Measurements from ENCODE around the gene MYH10.
"Not testable (repeated sequence)": the region's sequence is repeated elsewhere in the genome, so short reads cannot be mapped to it uniquely, and the experiment has no call there.

Gene MYH10

DNA sequence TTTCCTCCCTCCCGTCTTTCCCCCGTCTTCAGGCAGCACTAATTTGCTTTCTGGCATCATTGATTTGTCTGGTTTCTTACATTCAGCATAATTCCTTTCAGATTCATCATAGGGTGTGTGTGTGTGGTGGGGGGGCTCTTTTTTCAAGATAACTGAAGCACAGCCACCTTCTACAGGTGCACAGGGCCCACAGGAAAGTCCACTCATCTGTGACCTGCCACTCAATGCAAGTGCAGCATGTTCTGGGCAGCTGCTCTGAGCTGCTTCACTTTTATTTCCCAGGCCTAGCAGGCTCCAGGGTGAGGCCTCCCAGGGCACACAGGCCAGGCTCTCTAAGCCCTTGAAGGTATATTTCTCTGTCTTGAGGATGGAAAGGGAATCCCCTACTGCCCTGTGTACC, 35.2 kb upstream of the MYH10 start:
- TF ChIP-seq POLR2AphosphoS5 (IDR thresholded peaks at IDR 0.05; ENCODE audit: low read depth, low read length) (no peak), TAF1 (IDR thresholded peaks at IDR 0.05; ENCODE audit: low read depth, low read length) (no peak), PAX5 (IDR thresholded peaks at IDR 0.05; ENCODE audit: insufficient read depth, low read length, severe bottlenecking) (no peak), POU2F2 (IDR thresholded peaks at IDR 0.05; ENCODE audit: low read depth, low read length) (no peak), POLR2A (IDR thresholded peaks at IDR 0.05; ENCODE audit: low read depth, low read length) (no peak), SPI1 (IDR thresholded peaks at IDR 0.05; ENCODE audit: low read depth, low read length) (no peak)

DNA sequence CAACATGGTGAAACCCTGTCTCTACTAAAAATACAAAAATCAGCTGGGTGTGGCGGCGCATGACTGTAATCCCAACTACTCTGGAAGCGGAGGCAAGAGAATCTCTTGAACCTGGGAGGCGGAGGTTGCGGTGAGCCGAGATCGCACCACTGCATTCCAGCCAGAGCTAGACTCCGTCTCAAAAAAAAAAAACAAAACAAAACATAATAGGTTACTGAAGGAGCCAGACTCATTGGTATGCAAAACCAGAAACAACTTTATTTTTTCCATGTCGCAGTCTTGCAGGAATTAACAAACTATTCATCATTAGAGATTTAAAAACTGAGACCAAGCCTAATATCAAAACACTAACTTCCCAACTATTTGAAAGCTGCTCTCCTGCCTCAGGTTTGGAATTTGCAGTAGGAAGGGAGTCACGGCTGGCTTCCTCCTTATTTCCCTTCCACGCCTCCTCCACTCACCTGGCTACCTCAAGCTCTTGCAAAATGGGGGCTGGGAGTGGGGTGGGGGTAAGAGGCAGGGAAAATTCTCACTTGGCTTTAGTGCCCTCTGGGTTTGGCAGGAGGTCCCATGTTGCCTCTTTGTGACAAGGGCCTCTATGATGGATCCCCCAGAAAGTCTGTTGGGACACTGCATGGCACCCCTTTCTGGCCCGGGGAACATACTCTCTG, 34.1 kb upstream of the MYH10 start:
- TF ChIP-seq POLR2A (IDR thresholded peaks at IDR 0.05; ENCODE audit: low read depth, low read length) (no peak), POLR2AphosphoS5 (IDR thresholded peaks at IDR 0.05; ENCODE audit: low read depth, low read length) (no peak), PAX5 (IDR thresholded peaks at IDR 0.05; ENCODE audit: insufficient read depth, low read length, severe bottlenecking) (no peak), TAF1 (IDR thresholded peaks at IDR 0.05; ENCODE audit: low read depth, low read length) (no peak), POU2F2 (IDR thresholded peaks at IDR 0.05; ENCODE audit: low read depth, low read length) (no peak)
- no peak for DNase-seq (ENCODE audit: insufficient read length, low spot score)
- FAIRE-seq = no peak

More for the DNA sequence above, 35.2 kb upstream of the MYH10 start:
- DNase-seq (ENCODE audit: insufficient read length, low spot score) (no peak), FAIRE-seq (no peak)

GRCh38 chr17:8662973-8663372, 32.4 kb upstream of the MYH10 start:
- DNase-seq (ENCODE audit: insufficient read length, low spot score) = no peak
- TF ChIP-seq POU2F2 (IDR thresholded peaks at IDR 0.05; ENCODE audit: low read depth, low read length) = no peak
- no peak for FAIRE-seq

- FAIRE-seq (no peak), DNase-seq (ENCODE audit: insufficient read length, low spot score) (no peak)
- no peak for TF ChIP-seq POU2F2 (IDR thresholded peaks at IDR 0.05; ENCODE audit: low read depth, low read length)
- no peak for TF ChIP-seq PAX5 (IDR thresholded peaks at IDR 0.05; ENCODE audit: insufficient read depth, low read length, severe bottlenecking)
- no peak for TF ChIP-seq TAF1 (IDR thresholded peaks at IDR 0.05; ENCODE audit: low read depth, low read length)
- TF ChIP-seq POLR2A (IDR thresholded peaks at IDR 0.05; ENCODE audit: low read depth, low read length) = no peak
- TF ChIP-seq SPI1 (IDR thresholded peaks at IDR 0.05; ENCODE audit: low read depth, low read length) = no peak
- no peak for TF ChIP-seq POLR2AphosphoS5 (IDR thresholded peaks at IDR 0.05; ENCODE audit: low read depth, low read length)
These were observed 31.7 kb upstream of the MYH10 start for GRCh38 chr17:8662076-8662831.

DNA sequence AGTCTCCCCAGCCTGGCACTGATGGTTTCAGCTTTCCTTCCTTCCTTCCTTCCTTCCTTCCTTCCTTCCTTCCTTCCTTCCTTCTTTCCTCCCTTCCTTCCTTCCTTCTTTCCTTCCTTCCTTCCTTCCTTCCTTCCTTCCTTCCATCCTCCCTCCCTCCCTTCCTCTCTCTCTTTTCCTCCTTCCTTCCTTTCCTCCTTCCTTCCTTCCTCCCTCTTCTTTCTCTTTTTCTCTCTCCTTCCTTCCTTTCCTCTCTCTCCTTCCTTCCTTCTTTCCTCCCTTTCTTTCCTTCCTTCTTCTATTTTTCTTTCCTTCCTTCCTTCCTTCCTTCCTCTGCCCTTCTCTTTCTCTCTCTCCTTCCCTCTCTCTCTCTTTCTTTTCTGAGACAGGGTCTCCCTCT, 30.2 kb upstream of the MYH10 start:
- DNase-seq (ENCODE audit: insufficient read length, low spot score); FAIRE-seq: not testable (repeated sequence)

DNA sequence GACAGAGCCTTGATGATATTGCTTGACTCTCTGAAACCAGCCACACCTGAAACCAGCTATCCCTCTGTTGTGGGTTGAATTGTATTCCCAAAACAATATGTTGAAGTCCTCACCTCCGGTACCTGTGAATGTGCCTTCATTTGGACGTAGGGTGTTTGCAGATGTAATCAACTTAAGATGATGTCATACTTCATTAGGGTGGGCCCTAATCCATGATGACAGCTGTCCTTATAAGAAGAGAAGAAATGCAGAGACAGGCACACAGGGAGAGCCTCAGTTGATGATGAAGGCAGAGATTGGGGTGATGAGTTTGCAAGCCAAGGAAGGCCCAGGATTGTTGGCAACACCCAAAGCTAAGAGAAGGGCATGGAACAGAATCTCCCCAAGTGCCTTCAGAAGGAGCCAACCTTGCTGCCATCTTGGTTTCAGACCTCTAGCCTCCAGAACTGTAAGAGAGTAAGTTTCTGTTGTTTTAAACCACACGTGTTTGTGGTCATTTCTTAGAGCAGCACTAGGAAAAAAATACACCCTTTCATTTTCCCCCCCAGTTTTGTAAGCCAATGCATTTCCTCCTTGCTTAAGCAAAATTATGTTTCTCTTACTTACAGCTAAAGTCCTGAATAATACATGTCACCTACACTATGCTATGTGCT, 29.4 kb upstream of the MYH10 start:
- FAIRE-seq = peak; percentile 9
- no peak for DNase-seq (ENCODE audit: insufficient read length, low spot score)
- TF ChIP-seq POLR2AphosphoS5 (IDR thresholded peaks at IDR 0.05; ENCODE audit: low read depth, low read length) (no peak), TAF1 (IDR thresholded peaks at IDR 0.05; ENCODE audit: low read depth, low read length) (no peak)

GRCh38 chr17:8658810-8659209, 28.3 kb upstream of the MYH10 start:
- TF ChIP-seq PAX5 (IDR thresholded peaks at IDR 0.05; ENCODE audit: insufficient read depth, low read length, severe bottlenecking) (no peak), SPI1 (IDR thresholded peaks at IDR 0.05; ENCODE audit: low read depth, low read length) (no peak), POLR2A (IDR thresholded peaks at IDR 0.05; ENCODE audit: low read depth, low read length) (no peak), TAF1 (IDR thresholded peaks at IDR 0.05; ENCODE audit: low read depth, low read length) (no peak), POU2F2 (IDR thresholded peaks at IDR 0.05; ENCODE audit: low read depth, low read length) (no peak), POLR2AphosphoS5 (IDR thresholded peaks at IDR 0.05; ENCODE audit: low read depth, low read length) (no peak)
- FAIRE-seq = no peak
- no peak for DNase-seq (ENCODE audit: insufficient read length, low spot score)

DNA sequence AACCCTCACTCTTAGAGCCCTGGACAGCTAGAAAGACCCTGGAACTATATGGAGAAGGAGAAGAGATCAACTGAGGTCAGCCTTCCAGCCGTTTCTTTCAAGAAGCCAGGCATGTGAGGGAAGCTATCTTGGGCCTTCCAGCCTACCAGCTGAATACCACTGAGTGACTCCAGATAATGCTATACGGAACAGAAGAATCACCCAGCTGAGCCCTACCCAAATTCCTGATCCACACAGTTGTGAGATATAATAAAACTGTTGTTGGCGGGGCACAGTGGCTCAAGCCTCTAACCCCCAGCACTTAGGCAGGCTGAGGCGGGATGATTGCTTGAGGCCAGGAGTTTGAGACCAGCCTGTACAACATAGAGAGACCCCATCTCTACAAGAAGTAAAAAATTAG, 26.2 kb upstream of the MYH10 start:
- FAIRE-seq = no peak
- no peak for DNase-seq (ENCODE audit: insufficient read length, low spot score)
- no peak for TF ChIP-seq PAX5 (IDR thresholded peaks at IDR 0.05; ENCODE audit: insufficient read depth, low read length, severe bottlenecking)

DNA sequence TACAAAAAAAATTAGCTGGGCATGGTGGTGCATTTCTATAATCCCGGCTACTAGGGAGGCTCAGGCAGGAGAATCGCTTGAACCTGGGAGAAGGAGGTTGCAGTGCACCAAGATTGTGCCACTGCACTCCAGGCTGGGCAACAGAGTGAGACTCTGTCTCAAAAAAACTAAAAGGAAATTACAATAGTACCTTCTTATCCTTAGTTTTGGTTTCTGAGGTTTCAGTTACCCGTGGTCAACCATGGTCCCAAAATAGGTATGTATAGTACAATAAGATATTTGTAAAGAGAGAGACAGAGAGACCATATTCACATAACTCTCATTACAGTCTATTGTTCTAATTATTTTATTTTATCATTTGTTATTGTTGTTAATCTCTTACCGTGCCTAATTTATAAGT, 24.3 kb upstream of the MYH10 start:
- TF ChIP-seq POLR2AphosphoS5 (IDR thresholded peaks at IDR 0.05; ENCODE audit: low read depth, low read length) = no peak
- TF ChIP-seq POU2F2 (IDR thresholded peaks at IDR 0.05; ENCODE audit: low read depth, low read length) = no peak
- TF ChIP-seq POLR2A (IDR thresholded peaks at IDR 0.05; ENCODE audit: low read depth, low read length) = no peak
- TF ChIP-seq TAF1 (IDR thresholded peaks at IDR 0.05; ENCODE audit: low read depth, low read length) = no peak
- no peak for TF ChIP-seq SPI1 (IDR thresholded peaks at IDR 0.05; ENCODE audit: low read depth, low read length)
- no peak for TF ChIP-seq PAX5 (IDR thresholded peaks at IDR 0.05; ENCODE audit: insufficient read depth, low read length, severe bottlenecking)
- no peak for FAIRE-seq
- DNase-seq (ENCODE audit: insufficient read length, low spot score) = no peak

- no peak for DNase-seq (ENCODE audit: insufficient read length, low spot score)
- TF ChIP-seq POLR2AphosphoS5 (IDR thresholded peaks at IDR 0.05; ENCODE audit: low read depth, low read length) (no peak), SPI1 (IDR thresholded peaks at IDR 0.05; ENCODE audit: low read depth, low read length) (no peak), PAX5 (IDR thresholded peaks at IDR 0.05; ENCODE audit: insufficient read depth, low read length, severe bottlenecking) (no peak), POLR2A (IDR thresholded peaks at IDR 0.05; ENCODE audit: low read depth, low read length) (no peak), POU2F2 (IDR thresholded peaks at IDR 0.05; ENCODE audit: low read depth, low read length) (no peak), TAF1 (IDR thresholded peaks at IDR 0.05; ENCODE audit: low read depth, low read length) (no peak)
- no peak for FAIRE-seq
These were observed 20.5 kb upstream of the MYH10 start for GRCh38 chr17:8651013-8651412.

Data from GM12891 (cell line).